KG1 (cell line): ENCODE data around the gene DUSP2.
"Not testable (repeated sequence)": the region's sequence is repeated elsewhere in the genome, so short reads cannot be mapped to it uniquely, and the experiment has no call there.

Source experiments
- DNase-seq: peaks from one replicate; lab custom pipeline; 2025; lab: John Stamatoyannopoulos, UW

Gene DUSP2

GRCh38 chr2:96163415-96163767 lies 18.2 kb upstream of the DUSP2 start:
- DNase-seq, result no peak

GRCh38 chr2:96161898-96162297 lies 16.7 kb upstream of the DUSP2 start:
- no peak for DNase-seq

DNA sequence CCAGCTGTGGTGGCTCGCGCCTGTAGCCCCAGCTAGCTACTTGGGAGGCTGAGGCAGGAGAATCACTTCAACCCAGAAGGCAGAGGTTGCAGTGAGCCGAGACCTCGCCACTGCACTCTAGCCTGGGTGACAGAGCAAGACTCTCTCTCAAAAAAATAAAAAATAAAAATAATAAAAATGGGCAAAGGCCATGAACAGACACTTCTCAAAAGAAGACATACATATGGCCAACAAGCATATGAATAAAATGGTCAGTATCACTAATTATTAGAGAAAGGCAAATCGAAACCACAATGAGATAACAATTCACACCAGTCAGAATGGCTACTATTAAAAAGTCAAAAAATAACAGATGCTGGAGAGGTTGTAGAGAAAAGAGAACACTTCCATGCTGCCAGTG lies 15.1 kb upstream of the DUSP2 start:
- not testable (repeated sequence) for DNase-seq

- DNase-seq, result no peak
These were observed 14.0 kb upstream of the DUSP2 start for GRCh38 chr2:96159084-96159830.

DNA sequence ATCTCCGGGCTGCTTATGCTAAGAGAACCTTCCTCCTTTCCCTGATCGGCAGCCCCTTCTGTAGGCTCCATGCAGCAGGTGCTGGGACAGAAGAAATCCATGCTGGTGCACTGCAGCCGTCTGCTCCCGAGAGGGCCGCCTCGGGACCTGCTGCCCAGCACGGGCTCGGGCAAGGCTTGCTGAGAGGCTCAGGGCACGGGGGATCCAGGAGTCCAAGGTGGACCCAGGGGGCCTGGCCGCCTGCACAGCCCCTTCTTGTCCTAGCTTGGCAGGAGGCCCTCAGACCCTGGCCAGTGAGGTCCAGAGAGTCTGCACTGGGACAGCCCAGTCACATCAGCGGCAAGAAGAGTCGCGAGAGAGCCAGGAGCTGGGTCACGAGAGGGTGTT lies 13.3 kb upstream of the DUSP2 start:
- DNase-seq, result no peak

- no peak for DNase-seq
These were observed 12.7 kb upstream of the DUSP2 start for GRCh38 chr2:96157649-96158553.

- no peak for DNase-seq
These were observed 11.8 kb upstream of the DUSP2 start for GRCh38 chr2:96156926-96157648.

DNA sequence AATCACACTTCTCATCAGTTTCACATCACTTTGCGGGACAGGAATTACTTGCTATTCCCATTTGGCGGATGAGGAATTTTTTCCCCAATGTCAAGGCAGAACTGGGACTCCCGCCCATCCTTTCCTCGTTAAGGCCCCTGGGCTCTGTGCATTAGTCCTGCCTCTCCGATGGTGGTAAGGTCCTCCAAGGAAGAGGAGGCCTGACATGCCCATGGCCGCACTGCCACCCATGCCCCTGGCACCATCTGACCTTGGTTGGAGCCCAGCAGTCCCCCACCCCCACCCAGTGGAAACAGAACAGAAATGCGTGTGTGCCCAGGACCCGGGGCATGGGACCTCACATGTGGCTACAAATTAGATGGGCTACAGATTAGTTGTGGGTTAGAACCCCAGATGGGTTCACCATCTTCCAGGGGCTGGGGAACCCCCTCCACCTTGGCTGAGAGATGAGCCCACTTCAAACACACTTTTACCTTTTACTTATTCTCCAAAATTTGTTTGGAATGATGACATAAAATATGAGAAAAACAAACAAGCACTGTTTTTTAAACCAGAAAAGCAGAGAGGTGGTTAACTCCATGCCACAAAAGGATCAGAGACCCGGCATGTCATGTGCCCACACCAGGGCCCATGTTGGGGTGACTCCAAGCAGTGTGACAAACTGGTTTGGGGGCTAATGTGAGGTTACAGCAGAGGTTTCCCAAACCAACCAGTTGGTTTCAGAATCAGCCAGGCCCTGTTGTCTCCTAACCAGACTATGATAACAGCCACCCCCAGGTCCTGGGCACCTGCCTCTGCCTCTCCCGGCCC lies 11.0 kb upstream of the DUSP2 start:
- no peak for DNase-seq

GRCh38 chr2:96154506-96155380 lies 9.5 kb upstream of the DUSP2 start:
- DNase-seq, result no peak

DNA sequence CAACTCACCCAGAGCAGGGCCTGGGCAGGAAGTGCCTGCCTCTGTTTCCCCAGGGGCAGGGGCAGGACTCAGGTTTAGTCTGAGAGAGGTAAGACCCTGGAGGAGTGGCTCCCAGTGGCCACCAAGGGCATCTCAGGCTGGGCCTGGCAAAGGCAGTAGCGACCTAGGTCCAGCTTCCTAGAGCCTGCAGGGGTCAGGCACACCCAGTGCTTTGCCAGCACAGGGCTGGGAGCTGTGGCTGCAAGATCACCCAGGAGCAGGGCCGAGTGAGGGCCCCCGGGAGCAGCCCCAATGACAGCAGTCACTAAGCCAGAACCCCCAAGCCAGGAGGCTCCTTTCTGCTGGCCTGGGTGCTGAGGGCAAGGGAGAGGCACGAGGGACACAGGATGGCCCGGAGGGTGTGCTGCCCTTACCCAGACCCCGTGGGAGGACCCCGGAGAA lies 8.8 kb upstream of the DUSP2 start:
- DNase-seq, result no peak

GRCh38 chr2:96153291-96153713 lies 8.1 kb upstream of the DUSP2 start:
- DNase-seq, result no peak

DNA sequence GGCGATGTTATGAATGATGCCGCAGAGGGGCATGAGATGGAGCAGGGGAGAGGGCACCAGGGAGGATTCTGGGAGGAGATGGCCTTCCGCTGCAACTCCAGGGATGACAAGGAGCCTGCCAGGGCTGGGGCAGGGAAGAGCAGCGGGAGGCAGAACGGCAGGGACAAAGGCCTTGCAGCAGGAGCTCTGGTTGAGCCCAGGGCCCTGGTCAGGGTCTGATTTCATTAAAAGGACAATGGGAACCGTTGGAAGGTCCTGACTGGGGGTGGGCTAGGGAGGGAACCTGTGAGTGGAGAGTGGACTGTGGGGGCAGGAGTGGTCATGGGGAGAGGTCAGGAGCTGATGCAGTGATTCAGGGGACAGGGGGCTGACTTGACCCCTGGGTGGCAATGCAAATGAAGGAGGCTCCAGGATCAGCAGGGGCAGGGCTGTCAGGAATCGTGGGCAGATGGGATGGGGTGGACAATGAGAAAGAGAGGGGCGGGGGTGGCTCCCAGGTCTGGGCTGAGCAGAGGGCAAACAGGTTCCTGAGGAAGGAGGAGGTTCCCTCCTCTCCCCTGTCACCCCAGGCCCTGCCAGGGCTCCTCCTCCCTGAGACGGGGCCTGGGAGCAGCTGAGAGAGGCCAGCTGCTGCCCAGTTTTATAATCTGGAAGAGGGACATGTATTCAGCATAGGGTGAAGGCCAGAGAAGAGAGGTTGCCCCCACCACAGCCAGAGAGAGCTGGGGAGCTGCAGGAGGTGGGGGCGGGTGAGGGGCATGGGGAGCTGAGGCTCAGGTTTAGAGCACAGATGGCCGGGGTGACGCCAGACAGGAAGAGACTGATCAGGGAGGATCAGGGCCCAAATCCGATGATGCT lies 7.3 kb upstream of the DUSP2 start:
- no peak for DNase-seq

DNA sequence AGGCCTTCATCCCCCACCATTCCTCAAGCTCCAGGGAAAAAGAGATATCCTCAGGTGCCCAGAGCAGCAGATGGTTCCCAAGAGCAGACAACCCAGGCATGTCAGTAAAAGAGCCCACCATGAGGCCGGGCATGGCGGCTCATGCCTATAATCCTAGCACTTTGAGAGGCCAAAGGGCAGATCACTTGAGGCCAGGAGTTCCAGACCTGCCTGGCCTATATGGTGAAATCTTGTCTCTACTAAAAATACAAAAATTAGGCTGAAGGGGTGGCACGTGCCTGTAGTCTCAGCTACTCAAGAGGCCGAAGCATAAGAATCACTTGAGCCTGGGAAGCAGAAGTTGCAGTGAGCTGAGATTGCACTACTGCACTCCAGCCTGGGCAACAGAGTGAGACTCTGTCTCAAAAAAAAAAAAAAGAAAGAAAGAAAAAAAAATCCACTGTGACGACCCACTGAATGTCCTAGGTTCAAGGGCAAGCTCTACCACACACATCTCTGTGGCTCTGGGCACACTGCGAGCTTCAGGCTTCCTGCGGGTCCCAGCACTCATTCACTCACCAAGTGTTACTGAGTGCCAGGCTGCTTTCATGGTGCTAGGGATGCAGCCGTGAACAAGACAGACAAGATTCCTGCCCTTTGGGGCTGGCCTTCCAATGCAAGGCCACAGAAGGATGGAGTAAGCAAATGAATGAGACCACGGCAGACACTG lies 6.5 kb upstream of the DUSP2 start:
- no peak for DNase-seq

- DNase-seq, result no peak
These were observed 5.8 kb upstream of the DUSP2 start for GRCh38 chr2:96150791-96151594.

- no peak for DNase-seq
These were observed 4.9 kb upstream of the DUSP2 start for GRCh38 chr2:96150007-96150640.

- DNase-seq, result no peak
These were observed 3.4 kb upstream of the DUSP2 start for GRCh38 chr2:96148410-96149217.
